ENCODE measurements around the gene ZC3H18.

- TF ChIP-seq POLR2A (IDR thresholded peaks at IDR 0.05), result no peak
- TF ChIP-seq, protein P1, sequence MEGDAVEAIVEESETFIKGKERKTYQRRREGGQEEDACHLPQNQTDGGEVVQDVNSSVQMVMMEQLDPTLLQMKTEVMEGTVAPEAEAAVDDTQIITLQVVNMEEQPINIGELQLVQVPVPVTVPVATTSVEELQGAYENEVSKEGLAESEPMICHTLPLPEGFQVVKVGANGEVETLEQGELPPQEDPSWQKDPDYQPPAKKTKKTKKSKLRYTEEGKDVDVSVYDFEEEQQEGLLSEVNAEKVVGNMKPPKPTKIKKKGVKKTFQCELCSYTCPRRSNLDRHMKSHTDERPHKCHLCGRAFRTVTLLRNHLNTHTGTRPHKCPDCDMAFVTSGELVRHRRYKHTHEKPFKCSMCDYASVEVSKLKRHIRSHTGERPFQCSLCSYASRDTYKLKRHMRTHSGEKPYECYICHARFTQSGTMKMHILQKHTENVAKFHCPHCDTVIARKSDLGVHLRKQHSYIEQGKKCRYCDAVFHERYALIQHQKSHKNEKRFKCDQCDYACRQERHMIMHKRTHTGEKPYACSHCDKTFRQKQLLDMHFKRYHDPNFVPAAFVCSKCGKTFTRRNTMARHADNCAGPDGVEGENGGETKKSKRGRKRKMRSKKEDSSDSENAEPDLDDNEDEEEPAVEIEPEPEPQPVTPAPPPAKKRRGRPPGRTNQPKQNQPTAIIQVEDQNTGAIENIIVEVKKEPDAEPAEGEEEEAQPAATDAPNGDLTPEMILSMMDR (IDR thresholded peaks at IDR 0.05), result no peak
These were observed 46.7 kb upstream of the ZC3H18 start for GRCh38 chr16:88523309-88524161.
